ENCODE data around the gene CRYBB1.
"Not testable (repeated sequence)": the region's sequence is repeated elsewhere in the genome, so short reads cannot be mapped to it uniquely, and the experiment has no call there.

Gene CRYBB1

GRCh38 chr22:26636296-26636695 is 18.5 kb upstream of the CRYBB1 start:
- DNase-seq (ENCODE audit: low read depth in 2 of 2) = no peak

GRCh38 chr22:26635117-26635516 is 17.3 kb upstream of the CRYBB1 start:
- no peak for DNase-seq (ENCODE audit: low read depth in 2 of 2)

DNA sequence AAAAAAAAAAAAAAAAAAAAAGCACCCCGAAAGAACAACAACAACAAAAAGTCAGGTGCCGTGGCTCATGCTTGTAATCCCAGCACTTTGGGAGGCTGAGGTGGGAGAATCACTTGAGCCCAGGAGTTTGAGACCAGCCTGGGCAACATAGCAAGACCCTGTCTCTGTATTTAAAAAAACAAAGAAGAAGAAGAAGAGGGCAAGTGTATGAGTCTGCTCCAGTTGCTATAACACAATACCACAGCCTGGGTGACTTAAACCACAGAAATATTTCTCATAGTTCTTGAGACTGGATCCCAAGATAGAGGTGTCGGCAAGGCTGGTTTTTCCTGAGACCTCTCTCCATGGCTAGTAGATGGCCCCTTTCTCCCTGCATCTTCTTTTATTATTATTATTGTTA is 16.4 kb upstream of the CRYBB1 start:
- DNase-seq (ENCODE audit: low read depth in 2 of 2) = no peak

GRCh38 chr22:26632422-26633155 is 14.8 kb upstream of the CRYBB1 start:
- DNase-seq (ENCODE audit: low read depth in 2 of 2) = no peak

DNA sequence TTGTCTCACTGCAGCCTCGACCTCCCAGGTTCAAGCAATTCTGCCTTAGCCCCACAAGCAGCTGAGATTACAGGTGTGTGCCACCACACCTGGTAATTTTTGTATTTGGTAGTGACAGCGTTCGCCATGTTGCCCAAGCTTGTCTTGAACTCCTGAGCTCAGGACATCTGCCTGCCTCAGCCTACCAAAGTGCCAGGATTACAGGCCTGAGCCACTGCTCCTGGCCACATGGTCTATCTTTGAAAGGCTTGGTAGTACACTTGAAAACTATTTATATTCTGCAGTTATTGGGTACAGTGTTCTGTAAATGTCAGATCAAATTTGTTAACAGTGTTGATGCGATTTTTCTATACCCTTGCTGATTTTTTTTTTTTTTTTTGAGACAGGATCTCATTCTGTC is 13.5 kb upstream of the CRYBB1 start:
- no peak for DNase-seq (ENCODE audit: low read depth in 2 of 2)

DNA sequence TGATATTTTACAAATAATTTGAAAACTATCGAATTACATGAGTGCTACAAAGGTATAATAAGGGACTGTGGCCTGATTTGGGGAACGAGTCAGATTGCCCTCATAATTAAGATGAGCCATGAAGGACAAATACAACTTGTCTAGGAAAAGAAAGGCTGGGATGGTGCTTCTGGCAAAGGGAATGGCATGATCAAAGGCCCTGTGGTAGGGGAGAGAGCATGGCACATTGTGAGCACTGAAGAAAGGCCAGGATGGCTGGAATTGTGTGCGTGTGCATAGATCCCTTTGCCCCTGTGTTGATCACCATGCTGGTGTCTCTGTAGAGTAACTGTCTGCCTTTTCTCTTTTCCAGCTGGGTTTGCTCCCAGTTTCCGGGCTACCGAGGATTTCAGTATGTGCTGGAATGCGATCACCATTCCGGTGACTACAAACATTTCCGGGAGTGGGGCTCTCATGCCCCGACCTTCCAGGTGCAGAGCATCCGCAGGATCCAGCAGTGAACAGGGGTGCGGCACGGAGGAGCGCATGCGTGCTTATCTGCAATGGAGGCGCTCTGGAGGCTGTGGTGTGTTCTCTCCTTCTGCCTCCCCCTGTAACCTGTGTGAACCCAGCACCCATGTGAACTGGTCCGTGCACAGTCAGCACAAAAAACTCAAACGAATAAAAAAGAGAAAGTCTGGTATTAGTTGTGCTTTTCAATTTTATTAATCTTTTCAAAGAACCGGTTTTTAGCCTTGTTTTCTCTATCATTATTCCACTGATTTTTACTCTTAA is 12.3 kb upstream of the CRYBB1 start:
- no peak for DNase-seq (ENCODE audit: low read depth in 2 of 2)

DNA sequence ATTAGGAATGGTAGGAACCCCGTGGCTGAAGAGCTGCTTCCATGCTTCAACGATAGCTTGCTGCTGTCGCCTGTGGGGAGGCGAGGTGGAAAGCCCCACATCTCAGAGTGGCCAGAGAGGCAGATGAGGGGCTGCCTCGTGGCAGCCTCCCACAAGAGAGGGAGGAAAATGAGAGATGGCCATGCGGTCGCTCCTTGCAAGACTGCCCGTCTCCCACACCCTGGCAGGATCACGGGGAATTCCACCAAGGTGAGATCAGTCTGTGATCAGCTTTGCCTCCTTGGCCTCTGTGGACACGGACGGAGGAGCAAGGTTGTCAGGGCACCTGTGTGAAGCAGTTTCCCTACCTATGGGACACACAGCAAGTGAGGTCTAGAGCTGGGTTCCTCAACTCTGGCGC is 7.0 kb upstream of the CRYBB1 start:
- DNase-seq (ENCODE audit: low read depth in 2 of 2) = no peak

DNA sequence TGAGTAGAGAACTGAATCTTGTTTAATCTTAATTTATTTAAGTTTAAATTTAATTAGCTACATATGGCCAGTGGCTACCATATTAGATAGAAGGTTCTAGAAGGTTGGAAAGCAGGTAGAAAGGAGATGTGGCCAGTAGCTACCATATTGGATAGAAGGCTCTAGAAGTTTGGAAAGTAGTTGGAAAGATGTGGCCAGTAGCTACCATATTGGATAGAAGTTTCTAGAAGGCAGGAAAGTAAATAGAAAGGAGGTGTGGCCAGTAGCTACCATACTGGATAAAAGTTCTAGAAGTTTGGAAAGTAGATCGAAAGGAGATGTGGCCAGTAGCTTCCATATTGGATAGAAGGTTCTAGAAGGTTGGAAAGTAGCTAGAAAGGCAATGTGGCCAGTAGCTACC is 6.2 kb upstream of the CRYBB1 start:
- no peak for DNase-seq (ENCODE audit: low read depth in 2 of 2)

DNA sequence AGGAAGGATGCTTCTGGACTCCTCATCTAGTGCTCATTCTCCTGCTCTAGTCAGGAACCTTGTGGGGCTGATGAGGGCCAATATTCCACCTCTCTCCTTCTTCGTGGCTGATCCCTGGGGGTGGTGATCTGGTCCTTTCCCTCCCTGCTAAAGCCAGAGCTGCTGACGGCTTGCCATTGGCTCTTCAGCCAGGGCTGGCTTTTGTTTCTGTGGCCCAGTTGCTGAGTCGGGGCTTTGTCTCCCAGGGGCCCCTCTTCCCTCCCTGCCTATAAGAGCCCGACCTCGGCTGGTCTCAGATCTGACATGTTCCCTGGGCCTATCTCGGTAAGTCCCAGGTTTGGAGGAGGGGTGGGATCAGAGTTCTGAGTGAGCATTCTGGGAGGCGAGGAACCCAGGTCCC is 3.8 kb upstream of the CRYBB1 start, which contains the start of gene CRYBA4:
Gene CRYBA4, plus strand, starts transcription at position 301 of the 400 bp plus-strand sequence. CDS start 634 bp downstream, outside the sequence.
- no peak for DNase-seq (ENCODE audit: low read depth in 2 of 2)

- DNase-seq (ENCODE audit: low read depth in 2 of 2) = no peak
Measured at GRCh38 chr22:26620197-26620596, 2.4 kb upstream of the CRYBB1 start.

GRCh38 chr22:26619510-26619909 is 1.7 kb upstream of the CRYBB1 start:
- DNase-seq (ENCODE audit: low read depth in 2 of 2) = no peak

GRCh38 chr22:26618455-26618854 is 628 bp upstream of the CRYBB1 start:
- no peak for DNase-seq (ENCODE audit: low read depth in 2 of 2)

DNA sequence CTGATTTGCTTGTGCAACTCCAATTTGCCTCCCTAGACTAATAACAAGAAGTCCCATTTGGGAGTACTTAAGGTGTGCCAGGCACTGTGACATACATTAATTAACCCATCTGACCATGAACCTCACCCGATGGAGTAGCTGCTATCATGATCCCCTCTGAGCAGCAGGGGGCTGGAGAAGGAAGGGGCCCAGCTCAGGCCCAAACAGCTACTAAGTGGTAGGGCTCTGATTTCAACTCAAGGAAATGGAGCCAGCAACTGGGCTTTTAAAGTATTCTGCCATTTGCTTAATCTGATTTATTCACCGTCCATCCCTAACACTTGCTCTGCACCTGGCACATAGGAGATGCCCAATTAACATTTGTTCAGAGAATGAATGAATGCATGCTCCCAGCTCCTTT is 1.2 kb downstream of the CRYBB1 start:
- DNase-seq (ENCODE audit: low read depth in 2 of 2) = no peak

- DNase-seq (ENCODE audit: low read depth in 2 of 2) = no peak
Measured at GRCh38 chr22:26615830-26616435, 1.9 kb downstream of the CRYBB1 start.

DNA sequence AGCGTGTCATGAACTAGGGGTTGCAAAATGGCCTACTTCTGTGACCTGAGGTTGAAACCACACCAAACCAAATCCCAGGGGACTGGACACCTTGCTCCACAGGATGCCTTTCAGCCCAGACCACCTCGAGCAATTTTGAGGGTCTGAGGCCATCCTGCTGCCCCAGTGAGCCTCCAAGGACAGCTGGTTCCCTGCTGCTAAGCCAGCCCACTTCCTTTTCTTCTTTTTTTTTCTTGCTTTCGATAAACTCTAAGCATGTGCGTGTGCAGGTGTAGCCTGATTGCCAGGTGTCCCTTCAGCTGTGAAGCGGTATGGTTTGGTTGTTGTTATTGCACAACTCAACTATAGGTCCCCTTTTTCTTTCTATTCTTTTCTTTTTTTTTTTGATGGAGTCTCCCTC is 2.7 kb downstream of the CRYBB1 start:
- no peak for DNase-seq (ENCODE audit: low read depth in 2 of 2)

GRCh38 chr22:26614322-26614721 is 3.5 kb downstream of the CRYBB1 start:
- no peak for DNase-seq (ENCODE audit: low read depth in 2 of 2)

GRCh38 chr22:26613753-26614152 is 4.1 kb downstream of the CRYBB1 start:
- DNase-seq (ENCODE audit: low read depth in 2 of 2) = not testable (repeated sequence)

GRCh38 chr22:26612652-26613051 is 5.2 kb downstream of the CRYBB1 start:
- no peak for DNase-seq (ENCODE audit: low read depth in 2 of 2)

- DNase-seq (ENCODE audit: low read depth in 2 of 2) = no peak
Measured at GRCh38 chr22:26610996-26611395, 6.8 kb downstream of the CRYBB1 start.

DNA sequence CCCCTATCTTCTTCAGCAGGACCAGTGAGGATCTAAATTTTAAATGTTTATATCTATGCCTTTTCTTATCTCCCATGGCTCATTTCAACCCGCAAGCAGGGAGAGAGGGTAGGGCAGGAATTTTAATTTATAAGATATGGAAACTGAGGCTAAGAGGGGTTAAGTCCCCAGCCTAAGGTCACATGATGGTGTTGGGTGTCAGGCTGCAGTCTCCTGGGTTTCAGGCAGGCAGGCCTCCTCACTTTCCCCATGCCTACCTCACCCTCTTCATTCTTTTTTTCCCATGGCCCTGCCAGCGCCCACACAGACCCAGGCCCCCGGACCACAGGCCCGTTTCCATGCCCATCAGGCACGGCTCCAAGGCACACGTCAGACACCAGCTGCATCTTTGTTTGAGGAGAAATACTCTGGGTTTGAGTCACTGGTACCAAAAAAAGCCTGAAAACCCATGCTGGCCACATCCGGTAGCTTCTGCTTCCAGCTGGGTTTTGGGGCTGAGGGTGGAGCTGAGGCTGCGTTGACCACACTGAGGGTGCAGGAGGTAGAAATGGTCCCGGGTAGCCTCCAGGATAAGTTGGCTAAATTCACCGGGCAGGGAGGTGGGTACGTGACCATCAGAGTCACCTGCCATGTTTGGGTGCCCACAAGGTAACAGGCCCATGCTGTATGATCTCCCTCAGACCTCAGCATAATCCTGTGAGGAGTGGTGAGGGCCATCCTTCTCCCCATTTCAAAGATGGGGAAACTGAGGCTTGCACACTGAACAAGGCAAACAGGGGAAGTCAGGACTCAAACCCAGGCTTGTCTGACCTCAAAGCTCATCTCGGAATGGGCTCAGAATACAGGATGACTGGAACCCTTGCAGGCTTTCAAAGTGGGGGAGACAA is 7.5 kb downstream of the CRYBB1 start:
- DNase-seq (ENCODE audit: low read depth in 2 of 2) = no peak

GRCh38 chr22:26609287-26609686 is 8.5 kb downstream of the CRYBB1 start:
- DNase-seq (ENCODE audit: low read depth in 2 of 2) = no peak

GRCh38 chr22:26608129-26608528 is 9.7 kb downstream of the CRYBB1 start:
- DNase-seq (ENCODE audit: low read depth in 2 of 2) = no peak

All from stimulated activated CD4-positive, alpha-beta T cell treated with anti-CD3 and anti-CD28 coated beads, Interleukin-1b, Interleukin-23, amount 100 ng/mL, for 1 hour (primary cell).